ENCODE measurements around the gene PRDM16.

The PRDM16 gene

DNA sequence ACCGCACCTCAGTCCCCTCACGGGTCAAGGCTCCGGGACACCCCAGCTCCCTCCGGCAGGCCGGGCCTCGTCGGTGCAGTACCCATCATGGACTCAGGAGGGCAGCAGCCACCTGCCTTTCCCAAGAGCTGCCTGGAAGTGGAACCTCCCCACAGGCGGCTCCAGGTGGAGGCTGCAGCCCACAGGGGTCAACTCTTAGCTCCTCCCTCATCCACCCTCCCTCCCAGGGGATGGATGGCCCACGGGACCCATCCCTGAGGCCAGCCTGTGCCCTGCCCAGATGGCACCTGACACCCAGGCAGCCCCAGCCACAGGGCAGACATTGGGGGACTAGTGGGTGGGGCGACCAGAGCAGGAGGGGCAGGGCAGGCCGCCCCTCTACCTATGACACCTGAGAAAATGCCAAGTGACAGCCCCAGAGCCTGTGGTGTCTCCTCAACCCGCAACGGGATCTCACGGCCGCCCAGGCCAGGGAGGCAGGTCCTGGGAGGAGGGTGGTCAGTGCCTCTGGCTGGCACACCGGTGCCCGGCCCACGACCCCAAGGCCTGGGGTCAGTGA lies 384.3 kb downstream of the PRDM16 start:
- DNase-seq (ENCODE audit: low read depth), result no peak

- DNase-seq (ENCODE audit: low read depth), result no peak
Measured at GRCh38 chr1:3453891-3454810, 385.1 kb downstream of the PRDM16 start, which contains the start of gene ARHGEF16. TSS of gene ARHGEF16 (plus strand) at chr1:3454665. CDS start at chr1:3463085, 8,420 bp downstream.

GRCh38 chr1:3454811-3455618 lies 386.0 kb downstream of the PRDM16 start:
- no peak for DNase-seq (ENCODE audit: low read depth)

GRCh38 chr1:3455670-3456448 lies 386.9 kb downstream of the PRDM16 start:
- no peak for DNase-seq (ENCODE audit: low read depth)

DNA sequence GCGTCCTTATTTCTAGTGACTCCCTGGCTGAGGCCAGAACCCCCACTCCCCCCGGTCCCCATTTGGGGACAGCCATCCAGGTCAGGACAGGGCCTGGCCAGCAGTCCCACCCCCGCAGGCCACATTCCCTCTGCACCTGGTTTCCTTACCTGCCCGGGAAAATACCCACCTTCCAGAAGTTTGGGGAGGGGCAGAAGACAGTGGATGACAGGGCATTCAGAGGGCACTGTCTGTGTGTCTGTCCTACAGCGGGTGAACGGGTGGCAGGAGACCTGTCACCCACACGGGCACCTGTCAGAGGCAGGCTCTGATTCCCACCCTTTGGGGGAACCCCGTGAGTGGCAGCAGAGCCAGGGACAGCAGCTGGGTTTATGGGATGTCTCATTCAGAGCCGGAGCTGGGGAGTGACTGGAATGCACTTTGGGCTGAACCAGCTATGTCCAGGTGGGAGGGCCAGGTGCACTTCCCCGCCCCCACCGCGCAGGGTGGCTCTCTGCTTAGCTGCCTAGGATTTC lies 387.5 kb downstream of the PRDM16 start:
- DNase-seq (ENCODE audit: low read depth), result no peak

DNA sequence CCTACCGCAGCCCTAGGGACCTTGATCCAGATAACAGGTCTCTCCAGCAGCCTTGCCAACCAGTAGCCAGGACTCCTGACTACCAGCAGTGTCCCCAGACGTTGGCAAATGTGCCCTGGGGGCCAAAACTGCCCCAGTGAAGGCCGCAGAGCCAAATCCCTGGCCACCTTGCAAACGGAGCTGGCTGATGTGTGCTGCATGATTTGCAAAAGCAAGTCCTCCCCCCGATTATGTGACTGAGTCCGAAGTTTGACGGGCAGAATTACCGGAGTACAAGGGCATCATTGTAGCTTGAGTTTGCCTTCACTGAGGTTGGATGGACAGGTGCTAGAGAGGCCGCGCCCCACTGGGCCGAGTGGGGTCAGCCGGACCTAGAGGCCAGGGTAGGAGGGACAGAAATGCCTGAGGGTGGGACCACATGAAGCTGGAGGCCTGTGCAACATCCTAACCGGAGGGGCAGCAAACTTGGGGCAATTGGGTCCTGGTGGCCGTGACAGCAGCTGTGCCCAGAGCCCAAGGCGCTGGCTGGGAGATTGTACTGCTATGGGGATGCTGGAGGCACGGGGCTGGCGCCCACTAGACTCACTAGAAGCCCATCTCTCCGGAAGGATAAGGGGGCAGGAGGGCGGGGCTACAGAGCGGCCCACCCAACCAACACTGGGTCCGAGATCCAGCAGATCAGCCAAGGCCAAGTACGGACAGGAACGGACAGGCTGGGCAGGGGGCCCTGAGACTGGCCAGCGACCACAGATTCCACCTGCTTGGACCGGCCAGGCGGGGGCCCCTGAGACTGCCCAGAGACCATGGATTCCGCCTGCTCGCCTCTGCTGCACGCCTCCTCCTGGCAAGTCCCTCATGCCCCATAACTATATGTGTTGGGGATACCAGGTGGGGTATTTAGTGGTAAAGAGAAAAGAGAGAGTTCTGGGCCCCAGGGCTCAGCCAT lies 388.2 kb downstream of the PRDM16 start:
- DNase-seq (ENCODE audit: low read depth), result no peak

GRCh38 chr1:3457910-3458883 lies 389.2 kb downstream of the PRDM16 start:
- DNase-seq (ENCODE audit: low read depth), result no peak

DNA sequence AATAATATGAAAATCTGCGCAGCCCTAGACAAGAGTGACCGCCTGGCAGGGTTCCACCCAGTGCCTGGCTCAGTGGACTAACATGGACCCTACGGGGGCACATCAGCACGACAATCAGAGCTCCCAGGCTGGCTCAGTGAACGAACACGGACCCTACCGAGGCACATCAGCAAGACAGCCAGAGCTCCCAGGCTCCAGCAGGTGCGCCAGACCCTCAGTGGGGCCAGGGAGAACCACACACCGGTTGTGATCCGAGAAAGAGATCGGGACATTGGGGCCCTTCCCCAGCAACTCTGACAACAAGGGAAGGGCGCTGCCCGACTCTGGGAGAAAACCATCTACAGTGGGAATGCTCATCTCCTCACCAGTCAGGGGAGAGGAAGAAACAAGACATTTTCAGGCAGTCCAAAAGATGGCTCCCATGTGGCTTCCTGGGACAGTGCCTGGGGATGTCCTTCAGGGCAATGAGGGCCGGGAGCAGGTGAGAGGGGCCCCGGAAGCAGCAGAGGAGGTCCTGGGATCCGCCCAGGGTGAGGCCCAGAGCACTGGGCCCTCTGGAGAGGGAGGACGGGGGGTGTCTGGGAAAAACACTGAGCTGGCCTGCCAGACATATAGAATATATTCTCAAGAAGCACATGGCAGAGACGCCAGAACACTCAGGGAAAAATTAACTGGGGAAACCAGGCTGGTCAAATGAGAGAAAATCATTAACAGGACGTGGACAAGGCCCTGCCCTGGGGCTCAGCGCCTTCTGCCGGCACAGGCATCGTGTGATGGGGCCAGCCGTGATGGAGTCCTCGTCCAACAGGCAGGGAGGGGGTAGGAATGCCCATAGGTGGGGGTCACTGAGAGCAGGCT lies 390.3 kb downstream of the PRDM16 start:
- no peak for DNase-seq (ENCODE audit: low read depth)

DNA sequence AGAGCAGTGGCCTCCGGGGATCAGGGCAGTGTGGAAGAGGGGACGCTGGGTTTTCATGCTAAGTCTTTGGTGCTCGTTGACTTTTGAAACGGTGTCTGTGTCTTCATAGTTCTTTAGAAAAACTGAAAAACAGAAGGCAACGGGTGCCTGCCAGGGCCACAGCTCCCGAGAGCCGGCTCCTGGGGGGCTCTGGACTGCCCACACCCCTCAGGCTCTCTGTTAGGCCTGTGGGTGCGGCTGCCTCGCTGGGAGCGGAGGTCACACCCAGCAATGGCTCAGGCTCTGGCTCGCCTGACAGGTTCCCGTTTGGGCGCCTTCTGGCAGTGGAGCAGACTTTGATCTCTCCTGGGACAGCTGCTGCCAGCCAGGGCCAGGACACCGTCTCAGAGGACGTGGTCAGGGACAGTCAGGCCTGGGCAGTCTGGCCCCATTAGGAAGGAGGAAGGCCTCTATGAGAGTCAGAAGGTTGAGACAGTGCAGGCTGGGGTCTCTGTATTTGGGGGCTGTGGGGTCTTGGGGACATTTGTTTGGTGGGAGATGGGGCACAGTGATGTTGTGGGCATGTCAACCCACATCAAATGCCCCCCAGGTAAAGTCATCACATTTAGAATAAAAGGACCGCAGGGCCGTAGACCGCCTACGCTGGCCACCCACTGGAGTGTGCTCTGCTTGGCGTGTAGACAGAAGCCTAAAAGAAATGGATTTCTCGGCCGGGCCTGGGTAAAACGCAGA lies 391.1 kb downstream of the PRDM16 start:
- DNase-seq (ENCODE audit: low read depth), result no peak

DNA sequence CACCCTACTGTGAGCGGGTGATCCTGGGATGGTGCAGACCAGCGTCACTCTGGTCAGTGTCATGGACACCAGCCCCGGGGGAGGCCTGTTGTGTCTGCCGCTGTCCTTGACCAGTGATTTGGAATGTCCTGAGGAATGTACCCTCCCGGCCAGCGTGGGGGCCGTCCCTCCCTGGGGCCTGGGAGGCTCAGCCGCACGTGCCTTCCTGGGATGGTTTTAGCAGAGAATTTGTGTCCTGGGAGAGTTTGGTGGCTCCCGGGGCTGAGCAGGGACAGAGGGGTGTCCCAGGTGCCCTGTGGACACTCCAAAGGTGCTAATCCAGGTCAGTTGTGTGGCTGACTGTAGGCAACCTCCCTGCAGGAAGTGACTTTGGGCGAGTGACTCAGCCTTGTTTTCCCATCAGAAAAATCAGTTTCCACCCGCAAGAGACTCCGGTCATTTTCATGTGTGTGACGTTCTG lies 391.7 kb downstream of the PRDM16 start:
- no peak for DNase-seq (ENCODE audit: low read depth)

DNA sequence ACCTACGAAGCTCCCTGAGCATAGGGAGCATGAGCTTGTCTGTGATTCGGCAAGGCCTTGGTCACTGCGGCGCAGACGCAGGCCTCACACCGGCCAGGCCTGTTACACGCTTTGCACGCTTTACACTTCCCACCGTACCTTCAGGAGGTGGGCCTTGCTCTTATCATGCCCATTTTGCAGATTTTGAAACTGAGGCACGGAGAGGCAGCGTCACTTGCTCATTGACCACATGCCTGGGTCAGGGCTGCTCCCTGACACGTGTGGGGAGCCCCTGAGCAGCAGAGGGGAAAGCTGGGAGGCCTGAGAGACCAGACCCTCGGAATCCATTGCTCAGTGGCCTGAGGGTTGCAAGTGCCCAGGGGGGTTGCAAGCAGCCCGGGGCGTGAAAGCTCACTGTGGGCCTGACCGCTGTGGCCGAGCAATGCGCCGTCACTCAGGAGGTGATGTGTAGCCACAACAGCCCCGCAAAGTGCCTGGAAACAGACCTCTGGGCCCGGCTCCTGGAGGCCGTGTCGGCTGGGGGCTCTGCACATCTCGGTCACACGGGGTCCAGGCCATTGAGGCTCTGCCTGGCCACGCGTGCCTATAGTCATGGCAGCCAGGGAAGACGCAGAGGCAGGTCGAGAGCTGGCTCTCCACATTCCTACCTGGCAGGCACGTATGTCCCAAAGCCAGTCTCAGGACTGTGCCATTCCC lies 392.4 kb downstream of the PRDM16 start:
- DNase-seq (ENCODE audit: low read depth), result no peak

DNA sequence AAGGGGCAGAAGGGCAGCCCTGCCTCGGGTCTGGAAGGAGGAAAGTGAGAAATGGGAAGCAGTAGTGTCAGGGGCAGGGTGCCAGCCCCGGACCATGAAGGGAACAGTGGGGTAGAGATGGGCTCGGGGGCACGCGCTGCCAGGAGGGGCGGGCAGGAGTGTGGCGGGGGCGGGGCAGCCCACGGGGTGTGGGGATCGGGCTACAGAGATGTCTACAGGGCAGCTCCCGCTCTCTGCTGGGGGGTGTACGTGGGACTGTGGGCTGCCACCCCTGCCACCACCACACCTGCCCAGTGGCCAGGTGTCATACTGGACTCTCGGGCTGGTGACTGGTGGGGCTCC lies 392.9 kb downstream of the PRDM16 start:
- no peak for DNase-seq (ENCODE audit: low read depth)

- no peak for DNase-seq (ENCODE audit: low read depth)
Measured at GRCh38 chr1:3462356-3463012, 393.5 kb downstream of the PRDM16 start.

DNA sequence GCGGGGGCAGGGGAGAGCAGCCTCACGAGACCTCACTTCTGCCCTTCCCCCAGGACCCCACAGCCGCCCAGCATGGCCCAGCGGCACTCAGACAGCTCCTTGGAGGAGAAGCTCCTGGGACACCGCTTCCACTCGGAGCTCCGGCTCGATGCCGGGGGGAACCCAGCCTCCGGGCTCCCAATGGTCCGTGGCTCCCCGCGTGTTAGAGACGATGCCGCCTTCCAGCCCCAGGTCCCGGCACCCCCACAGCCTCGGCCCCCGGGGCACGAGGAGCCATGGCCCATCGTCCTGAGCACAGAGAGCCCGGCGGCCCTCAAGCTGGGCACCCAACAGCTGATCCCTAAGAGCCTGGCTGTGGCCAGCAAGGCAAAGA lies 394.0 kb downstream of the PRDM16 start:
- DNase-seq (ENCODE audit: low read depth), result no peak

GRCh38 chr1:3463408-3463863 lies 394.4 kb downstream of the PRDM16 start:
- no peak for DNase-seq (ENCODE audit: low read depth)

DNA sequence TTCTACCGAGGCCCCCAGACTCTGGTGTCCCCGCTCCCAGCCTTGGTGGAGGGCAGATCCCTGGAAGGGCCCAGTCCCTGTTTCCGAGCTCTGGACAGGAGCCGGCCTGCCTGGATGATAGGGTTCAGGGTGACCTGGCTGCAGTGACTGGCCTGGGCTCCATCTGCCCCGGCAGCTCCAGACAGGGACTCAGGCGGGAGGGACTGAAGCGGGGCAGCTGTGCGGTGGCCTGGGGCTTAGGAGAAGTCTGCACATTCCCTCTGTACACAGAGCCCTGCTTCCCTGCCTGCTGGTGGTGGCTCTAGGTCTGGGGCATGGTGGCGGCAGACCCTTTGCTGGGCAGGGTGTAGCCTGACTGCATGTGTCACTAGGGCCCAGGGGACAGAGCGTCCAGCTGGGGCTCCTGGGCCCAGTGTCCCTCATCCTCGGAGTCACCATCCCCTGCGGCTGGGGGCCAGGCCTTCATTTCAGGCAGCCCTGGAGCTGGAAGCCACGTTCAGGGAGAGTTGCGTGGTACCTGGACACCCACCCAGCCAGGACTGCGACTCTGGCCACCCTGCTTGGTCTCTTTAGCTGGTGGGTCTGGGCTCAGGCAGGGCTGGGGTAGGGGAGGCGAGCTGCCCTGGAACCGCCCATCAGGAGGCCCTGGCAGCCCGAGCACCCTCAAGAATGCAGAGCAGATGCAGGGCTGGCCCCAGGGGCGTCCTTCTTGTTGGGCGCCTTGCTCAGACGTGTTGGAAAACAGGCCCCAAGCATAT lies 395.1 kb downstream of the PRDM16 start:
- DNase-seq (ENCODE audit: low read depth), result no peak
